NCI-H345 (cell line): ENCODE data around the gene NKX1-2.

ENCODE experiments used
- DNase-seq: peaks from one replicate; lab custom pipeline; 2025; lab: John Stamatoyannopoulos, UW

The NKX1-2 gene

GRCh38 chr10:124417895-124418725 lies 31.7 kb downstream of the NKX1-2 start:
- peak; percentile 35 for DNase-seq

GRCh38 chr10:124416733-124417132 lies 33.1 kb downstream of the NKX1-2 start:
- no peak for DNase-seq

- no peak for DNase-seq
Observed at GRCh38 chr10:124415210-124415609, 34.6 kb downstream of the NKX1-2 start.

- no peak for DNase-seq
Observed at GRCh38 chr10:124414076-124414475, 35.8 kb downstream of the NKX1-2 start.

GRCh38 chr10:124409696-124410095 lies 40.1 kb downstream of the NKX1-2 start:
- DNase-seq = no peak

GRCh38 chr10:124408357-124408756 lies 41.5 kb downstream of the NKX1-2 start:
- no peak for DNase-seq

GRCh38 chr10:124407456-124407855 lies 42.4 kb downstream of the NKX1-2 start:
- DNase-seq = no peak

- peak; percentile 72 for DNase-seq
Observed at GRCh38 chr10:124403548-124403947, 46.3 kb downstream of the NKX1-2 start.

GRCh38 chr10:124402273-124402672 lies 47.6 kb downstream of the NKX1-2 start:
- no peak for DNase-seq

- no peak for DNase-seq
Observed at GRCh38 chr10:124401633-124402032, 48.2 kb downstream of the NKX1-2 start.
